Peyer's patch (tissue), 4 donors: ENCODE results near the gene PIGBOS1.

Experiments used
- POLR2A ChIP-seq, 2 donors: fragments of 450-650 bp; IDR thresholded peaks; one replicate each; pipeline ENCODE4 v1.5.1; 2017; ENCODE audit warnings: antibody characterized with exemption in 2 of 2, mild to moderate bottlenecking in 2 of 2, moderate library complexity in 2 of 2
- TF ChIP-seq, protein P1 (sequence below), 6 experiments: fragments of 450-650 bp in 4 of 6; fragments of 200-600 bp in 2 of 6; sonication (generic) in 1 of 6; IDR thresholded peaks; one replicate each; pipeline ENCODE4 v1.5.1; 2017 to 2019; ENCODE audit warnings: antibody characterized with exemption in 6 of 6, mild to moderate bottlenecking in 3 of 6, moderate library complexity in 1 of 6

DNA sequence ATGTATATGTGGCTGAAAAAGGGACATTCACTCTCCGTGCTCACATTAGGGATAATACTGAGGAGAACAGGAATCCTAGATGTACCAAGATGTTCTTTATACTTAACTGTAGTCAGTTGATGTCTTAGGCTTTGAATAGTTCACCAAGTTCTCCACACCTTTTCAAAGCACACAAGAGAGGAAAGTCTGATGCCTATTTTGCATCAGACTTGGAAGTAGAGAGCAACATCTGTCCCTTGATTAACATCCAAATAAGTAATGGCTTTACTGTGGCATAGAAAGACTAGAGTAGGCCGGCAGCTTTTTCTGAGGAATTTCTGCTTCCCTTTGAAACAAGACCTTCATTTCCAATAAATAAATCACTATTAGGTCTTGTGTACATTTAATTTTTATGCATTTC, 34.1 kb upstream of the PIGBOS1 start:
- TF ChIP-seq, protein P1, sequence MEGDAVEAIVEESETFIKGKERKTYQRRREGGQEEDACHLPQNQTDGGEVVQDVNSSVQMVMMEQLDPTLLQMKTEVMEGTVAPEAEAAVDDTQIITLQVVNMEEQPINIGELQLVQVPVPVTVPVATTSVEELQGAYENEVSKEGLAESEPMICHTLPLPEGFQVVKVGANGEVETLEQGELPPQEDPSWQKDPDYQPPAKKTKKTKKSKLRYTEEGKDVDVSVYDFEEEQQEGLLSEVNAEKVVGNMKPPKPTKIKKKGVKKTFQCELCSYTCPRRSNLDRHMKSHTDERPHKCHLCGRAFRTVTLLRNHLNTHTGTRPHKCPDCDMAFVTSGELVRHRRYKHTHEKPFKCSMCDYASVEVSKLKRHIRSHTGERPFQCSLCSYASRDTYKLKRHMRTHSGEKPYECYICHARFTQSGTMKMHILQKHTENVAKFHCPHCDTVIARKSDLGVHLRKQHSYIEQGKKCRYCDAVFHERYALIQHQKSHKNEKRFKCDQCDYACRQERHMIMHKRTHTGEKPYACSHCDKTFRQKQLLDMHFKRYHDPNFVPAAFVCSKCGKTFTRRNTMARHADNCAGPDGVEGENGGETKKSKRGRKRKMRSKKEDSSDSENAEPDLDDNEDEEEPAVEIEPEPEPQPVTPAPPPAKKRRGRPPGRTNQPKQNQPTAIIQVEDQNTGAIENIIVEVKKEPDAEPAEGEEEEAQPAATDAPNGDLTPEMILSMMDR (IDR thresholded peaks at IDR 0.05): no peak
- TF ChIP-seq POLR2A (IDR thresholded peaks at IDR 0.05): no peak
